GM23338 (cell line): ENCODE measurements around the gene SH2D5. TPM values are rescaled to one million over a fixed set of nuclear protein-coding genes. Genes with fewer than 3 reads are reported as not detected.

Experiments used
- ATAC-seq: fragments of 200-7000 bp; cut with Tn5 transposase; 3 replicates; pipeline ENCODE4 v1.9.1; 2020
- DNase-seq: peaks from one replicate; pipeline ENCODE4 v3.0.0-alpha.2; 2015; ENCODE audit warnings: low spot score
- H2AFZ ChIP-seq: fragments of 200-600 bp; sonication (generic); 2 replicates; pipeline ENCODE4 v1.8.0; 2016; ENCODE audit warnings: antibody characterized with exemption, mild to moderate bottlenecking, moderate library complexity
- H3F3A ChIP-seq: fragments of 200-600 bp; sonication (generic); replicated peaks from 2 replicates; pipeline ENCODE4 v1.8.0; 2017; ENCODE audit warnings: antibody characterized with exemption, mixed run types, low read depth
- H3K27ac ChIP-seq: fragments of 200-600 bp; sonication (generic); 2 replicates; pipeline ENCODE4 v1.6.1; 2016; ENCODE audit warnings: low read depth
- H3K27me3 ChIP-seq: fragments of 200-600 bp; sonication (generic); 2 replicates; pipeline ENCODE4 v1.8.0; 2016; ENCODE audit warnings: mild to moderate bottlenecking, mixed run types, moderate library complexity; ENCODE audit not compliant: insufficient read depth
- H3K36me3 ChIP-seq: fragments of 200-600 bp; sonication (generic); 2 replicates; pipeline ENCODE4 v1.8.0; 2016; ENCODE audit warnings: mild to moderate bottlenecking; ENCODE audit not compliant: insufficient read depth
- H3K4me1 ChIP-seq: fragments of 200-600 bp; sonication (generic); 2 replicates; pipeline ENCODE4 v1.8.0; 2016; ENCODE audit warnings: mild to moderate bottlenecking, moderate library complexity; ENCODE audit not compliant: insufficient read depth
- H3K4me2 ChIP-seq: fragments of 200-600 bp; sonication (generic); 2 replicates; pipeline ENCODE4 v1.7.1; 2017; ENCODE audit warnings: mixed run types
- H3K4me3 ChIP-seq: fragments of 200-600 bp; sonication (generic); 2 replicates; pipeline ENCODE4 v1.6.1; 2016; ENCODE audit warnings: mixed run types
- H3K79me2 ChIP-seq: fragments of 200-600 bp; sonication (generic); replicated peaks from 2 replicates; pipeline ENCODE4 v1.8.0; 2017; ENCODE audit warnings: mild to moderate bottlenecking; ENCODE audit not compliant: insufficient read depth
- H3K9me2 ChIP-seq: fragments of 200-600 bp; sonication (generic); 2 replicates; pipeline ENCODE4 v1.8.0; 2017; ENCODE audit not compliant: insufficient read depth
- H4K20me1 ChIP-seq: fragments of 200-600 bp; sonication (generic); replicated peaks from 2 replicates; pipeline ENCODE4 v1.8.0; 2017; ENCODE audit warnings: mild to moderate bottlenecking; ENCODE audit not compliant: insufficient read depth
- H3K27ac Mint-ChIP-seq: 2 replicates; pipeline ENCODE4 v1.8.0; 2020; ENCODE audit warnings: inconsistent platforms, mild to moderate bottlenecking, moderate library complexity, mixed read lengths
- H3K27me3 Mint-ChIP-seq: 3 replicates; pipeline ENCODE4 v1.8.0; 2022; ENCODE audit warnings: low read depth, mild to moderate bottlenecking, moderate library complexity, mixed read lengths, inconsistent platforms; ENCODE audit not compliant: insufficient read depth, poor library complexity
- H3K36me3 Mint-ChIP-seq: 3 replicates; pipeline ENCODE4 v1.8.0; 2021; ENCODE audit warnings: low read depth, mild to moderate bottlenecking, inconsistent platforms, moderate library complexity, mixed read lengths
- H3K4me1 Mint-ChIP-seq: 3 replicates; pipeline ENCODE4 v1.8.0; 2020; ENCODE audit warnings: mild to moderate bottlenecking, inconsistent platforms, mixed read lengths
- H3K4me3 Mint-ChIP-seq: 3 replicates; pipeline ENCODE4 v1.8.0; 2021; ENCODE audit warnings: moderate library complexity, mild to moderate bottlenecking, inconsistent platforms, mixed read lengths
- H3K9me3 Mint-ChIP-seq: 3 replicates; pipeline ENCODE4 v1.8.0; 2020; ENCODE audit warnings: moderate library complexity, mild to moderate bottlenecking, inconsistent platforms, mixed read lengths
- CTCF ChIP-seq, 2 experiments: fragments of 200-600 bp in 1 of 2; sonication (generic) in 1 of 2; conservative IDR thresholded peaks; 2 replicates each; pipeline versions ENCODE4 v1.5.1 to v1.6.1; 2016 to 2017; ENCODE audit warnings: antibody characterized with exemption in 2 of 2, low read depth in 2 of 2, mild to moderate bottlenecking in 2 of 2, moderate library complexity in 1 of 2
- EZH2 ChIP-seq: fragments of 200-600 bp; sonication (generic); IDR thresholded peaks from one replicate; pipeline ENCODE4 v1.8.0; 2017; ENCODE audit warnings: antibody characterized with exemption, mild to moderate bottlenecking, low read depth; ENCODE audit not compliant: unreplicated experiment
- EZH2phosphoT487 ChIP-seq: fragments of 200-600 bp; sonication (generic); IDR thresholded peaks from one replicate; pipeline ENCODE4 v1.8.1; 2018; ENCODE audit warnings: antibody characterized with exemption; ENCODE audit not compliant: unreplicated experiment
- STAT1 ChIP-seq: IDR thresholded peaks from one replicate; pipeline ENCODE4 v1.6.1; 2016; ENCODE audit warnings: antibody characterized with exemption; ENCODE audit not compliant: unreplicated experiment
- ZNF114 ChIP-seq: fragments of 250-450 bp; sonication (Bioruptor Pico); IDR thresholded peaks from 2 replicates; pipeline ENCODE4 v1.5.0; 2020; ENCODE audit warnings: mild to moderate bottlenecking, moderate library complexity
- ZNF331 ChIP-seq: fragments of 250-450 bp; sonication (Bioruptor Pico); IDR thresholded peaks from 2 replicates; pipeline ENCODE4 v1.5.0; 2020; ENCODE audit warnings: low read depth, mild to moderate bottlenecking, moderate library complexity
- ZNF462 ChIP-seq: fragments of 250-450 bp; sonication (Bioruptor Pico); IDR thresholded peaks from 2 replicates; pipeline ENCODE4 v1.5.0; 2020; ENCODE audit warnings: mild to moderate bottlenecking, moderate library complexity
- polyA plus RNA-seq: library from polyadenylated mRNA; unstranded; fragments of >200 nt; fragmentation: Nextera tagmentation; extraction: Ambion mirVana; gene quantifications from 2 replicates; pipeline ENCODE4 v1.2.1, GENCODE V29; 2016
- total RNA-seq: library from RNA; depleted of rRNA; stranded (reverse); fragments of >200 nt; shearing (Covaris generic); gene quantifications from 2 replicates; pipeline ENCODE4 v1.2.3, GENCODE V29; 2014

SH2D5 gene
- total and polyA plus RNA-seq, 2 experiments from 2014 or later, result 5.0 to 24.8 TPM

- DNase-seq, result no peak
- H3K4me2 ChIP-seq, result peak overlapping the region; percentile 75
- Mint-ChIP-seq H3K4me3 (peak overlapping the region; percentile 37; the same call in 2 of the 3 replicates), H3K27ac (no peak overlapping the region), H3K36me3 (no peaks in the 10 kb centered on the region), H3K9me3 (no peaks in the 10 kb centered on the region), H3K4me1 (peaks cover 28% of the 10 kb centered on the region), H3K27me3 (peaks cover 28% of the 10 kb centered on the region)
- peaks cover 30% of the 10 kb centered on the region for H3K27me3 ChIP-seq
- no peak overlapping the region for H2AFZ ChIP-seq
- no peaks in the 10 kb centered on the region for H3K36me3 ChIP-seq
- TF ChIP-seq EZH2phosphoT487 (no peak), ZNF114 (no peak), ZNF331 (CRISPR knock-in tag) (no peak), CTCF (conservative IDR thresholded peaks at IDR 0.05; ENCODE audit: low read depth in 2 of 2) (no peak), EZH2 (no peak), STAT1 (no peak), ZNF462 (CRISPR knock-in tag) (no peak)
- no peaks in the 10 kb centered on the region for H3K79me2 ChIP-seq
- no peak for ATAC-seq
- H3K27ac ChIP-seq, result no peak overlapping the region
- peaks cover 14% of the 10 kb centered on the region; the same call in 1 of the 2 replicates for H3F3A ChIP-seq
- H3K4me1 ChIP-seq, result peaks cover 38% of the 10 kb centered on the region
- H3K9me2 ChIP-seq, result no peaks in the 10 kb centered on the region
- H3K4me3 ChIP-seq, result peak overlapping the region; percentile 47
- no peaks in the 10 kb centered on the region; the same call in 1 of the 2 replicates for H4K20me1 ChIP-seq
Measured at GRCh38 chr1:20728371-20729154, 3.9 kb downstream of the SH2D5 start.
